HEK293T (cell line): ENCODE data around the gene FCRL2.

ENCODE experiments used
- ARNT ChIP-seq: fragments of 450-650 bp; IDR thresholded peaks from 2 replicates; pipeline ENCODE4 v1.6.1; 2017; ENCODE audit warnings: mild to moderate bottlenecking
- BHLHE40 ChIP-seq: fragments of 450-650 bp; IDR thresholded peaks from 2 replicates; pipeline ENCODE4 v1.6.1; 2016; ENCODE audit warnings: mild to moderate bottlenecking, moderate library complexity, borderline replicate concordance
- FOXA1 ChIP-seq: fragments of 450-650 bp; IDR thresholded peaks from 2 replicates; pipeline ENCODE4 v1.6.1; 2016; ENCODE audit warnings: mild to moderate bottlenecking
- FOXM1 ChIP-seq: fragments of 450-650 bp; IDR thresholded peaks from 2 replicates; pipeline ENCODE4 v1.6.1; 2017; ENCODE audit warnings: mild to moderate bottlenecking, borderline replicate concordance
- HDGF ChIP-seq: fragments of 450-650 bp; IDR thresholded peaks from 2 replicates; pipeline ENCODE4 v1.6.1; 2017; ENCODE audit warnings: antibody characterized with exemption, borderline replicate concordance
- L3MBTL2 ChIP-seq: fragments of 450-650 bp; conservative IDR thresholded peaks from 2 replicates; pipeline ENCODE4 v1.6.1; 2016; ENCODE audit warnings: mild to moderate bottlenecking
- NFRKB ChIP-seq: fragments of 450-650 bp; IDR thresholded peaks from 2 replicates; pipeline ENCODE4 v1.6.1; 2016; ENCODE audit warnings: mild to moderate bottlenecking, moderate library complexity
- SP1 ChIP-seq: fragments of 450-650 bp; IDR thresholded peaks from 2 replicates; pipeline ENCODE4 v1.6.1; 2017
- TARDBP ChIP-seq: fragments of 450-650 bp; IDR thresholded peaks from 2 replicates; pipeline ENCODE4 v1.6.1; 2016

- no peak for TF ChIP-seq FOXM1
- no peak for TF ChIP-seq SP1
- TF ChIP-seq NFRKB = no peak
- no peak for TF ChIP-seq HDGF
- TF ChIP-seq TARDBP = no peak
- TF ChIP-seq BHLHE40 = no peak
- no peak for TF ChIP-seq FOXA1
- no peak for TF ChIP-seq ARNT
- TF ChIP-seq L3MBTL2 = no peak
Observed at GRCh38 chr1:157773493-157774350, 3.2 kb downstream of the FCRL2 start.
